Ishikawa (cell line): ENCODE results near the gene N4BP2L1.

Experiments used
- EGR1 ChIP-seq: IDR thresholded peaks from 2 replicates; pipeline ENCODE4 v1.6.1; 2012
- EP300 ChIP-seq: IDR thresholded peaks from 2 replicates; pipeline ENCODE4 v1.6.1; 2012; ENCODE audit warnings: borderline replicate concordance
- FOXM1 ChIP-seq: IDR thresholded peaks from 2 replicates; pipeline ENCODE4 v1.6.1; 2012; ENCODE audit warnings: low read depth, borderline replicate concordance
- NFIC ChIP-seq: IDR thresholded peaks from 2 replicates; pipeline ENCODE4 v1.6.1; 2012
- RAD21 ChIP-seq: IDR thresholded peaks from 2 replicates; pipeline ENCODE4 v1.6.1; 2012; ENCODE audit warnings: low read depth
- ZBTB7A ChIP-seq: IDR thresholded peaks from 2 replicates; pipeline ENCODE4 v1.6.1; 2012; ENCODE audit warnings: low read depth
- TF ChIP-seq, protein P1 (sequence below): IDR thresholded peaks from 2 replicates; pipeline ENCODE4 v1.6.1; 2012; ENCODE audit warnings: low read depth, mild to moderate bottlenecking

DNA sequence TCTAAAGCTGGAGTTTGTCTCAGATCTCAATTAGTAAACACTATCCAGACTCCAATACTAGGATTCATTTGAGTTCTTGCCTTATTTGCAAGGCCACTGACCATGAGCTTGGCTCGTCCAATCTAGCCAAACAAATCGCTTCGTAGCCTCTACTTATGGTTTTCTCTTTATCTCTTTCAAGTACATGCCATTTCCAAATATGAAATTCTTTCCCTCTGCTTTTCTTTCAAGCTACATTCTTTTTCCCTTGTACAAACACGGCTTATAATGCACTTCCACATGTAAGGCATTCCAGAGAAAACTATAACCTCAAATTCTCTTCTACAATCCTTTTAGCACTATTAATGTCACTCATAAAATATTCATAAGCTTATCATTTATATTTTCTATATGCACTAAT, 10.9 kb upstream of the N4BP2L1 start:
- TF ChIP-seq FOXM1, result no peak
- TF ChIP-seq EGR1, result no peak
- no peak for TF ChIP-seq ZBTB7A
- TF ChIP-seq RAD21, result no peak
- TF ChIP-seq EP300, result no peak
- TF ChIP-seq NFIC, result no peak
- TF ChIP-seq, protein P1, sequence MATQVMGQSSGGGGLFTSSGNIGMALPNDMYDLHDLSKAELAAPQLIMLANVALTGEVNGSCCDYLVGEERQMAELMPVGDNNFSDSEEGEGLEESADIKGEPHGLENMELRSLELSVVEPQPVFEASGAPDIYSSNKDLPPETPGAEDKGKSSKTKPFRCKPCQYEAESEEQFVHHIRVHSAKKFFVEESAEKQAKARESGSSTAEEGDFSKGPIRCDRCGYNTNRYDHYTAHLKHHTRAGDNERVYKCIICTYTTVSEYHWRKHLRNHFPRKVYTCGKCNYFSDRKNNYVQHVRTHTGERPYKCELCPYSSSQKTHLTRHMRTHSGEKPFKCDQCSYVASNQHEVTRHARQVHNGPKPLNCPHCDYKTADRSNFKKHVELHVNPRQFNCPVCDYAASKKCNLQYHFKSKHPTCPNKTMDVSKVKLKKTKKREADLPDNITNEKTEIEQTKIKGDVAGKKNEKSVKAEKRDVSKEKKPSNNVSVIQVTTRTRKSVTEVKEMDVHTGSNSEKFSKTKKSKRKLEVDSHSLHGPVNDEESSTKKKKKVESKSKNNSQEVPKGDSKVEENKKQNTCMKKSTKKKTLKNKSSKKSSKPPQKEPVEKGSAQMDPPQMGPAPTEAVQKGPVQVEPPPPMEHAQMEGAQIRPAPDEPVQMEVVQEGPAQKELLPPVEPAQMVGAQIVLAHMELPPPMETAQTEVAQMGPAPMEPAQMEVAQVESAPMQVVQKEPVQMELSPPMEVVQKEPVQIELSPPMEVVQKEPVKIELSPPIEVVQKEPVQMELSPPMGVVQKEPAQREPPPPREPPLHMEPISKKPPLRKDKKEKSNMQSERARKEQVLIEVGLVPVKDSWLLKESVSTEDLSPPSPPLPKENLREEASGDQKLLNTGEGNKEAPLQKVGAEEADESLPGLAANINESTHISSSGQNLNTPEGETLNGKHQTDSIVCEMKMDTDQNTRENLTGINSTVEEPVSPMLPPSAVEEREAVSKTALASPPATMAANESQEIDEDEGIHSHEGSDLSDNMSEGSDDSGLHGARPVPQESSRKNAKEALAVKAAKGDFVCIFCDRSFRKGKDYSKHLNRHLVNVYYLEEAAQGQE, result no peak
